Esophagus squamous epithelium (tissue), 5 donors: ENCODE data around the gene NCBP1. TPM values are rescaled to one million over a fixed set of nuclear protein-coding genes. Genes with fewer than 3 reads are reported as not detected.
A peak's percentile ranks its signal among the peaks of the same experiment; 100 is the strongest.

Experiments used
- DNase-seq: peaks from one replicate; lab custom pipeline; 2025; lab: John Stamatoyannopoulos, UW
- H3K27ac ChIP-seq, 4 donors: fragments of 200-600 bp; sonication (generic); one replicate each; pipeline ENCODE4 v1.5.1; 2016 to 2019; ENCODE audit warnings: mild to moderate bottlenecking in 1 of 4
- H3K27me3 ChIP-seq, 4 donors: fragments of 200-600 bp; sonication (generic); 1 replicate in 3 of 4; 2 replicates in 1 of 4; pipeline versions ENCODE4 v1.5.1 to v1.6.0; 2017 to 2021; ENCODE audit warnings: antibody characterized with exemption in 1 of 4
- H3K36me3 ChIP-seq, 3 donors: fragments of 200-600 bp; sonication (generic); one replicate each; pipeline ENCODE4 v1.5.1; 2016 to 2019
- H3K4me1 ChIP-seq, 3 donors: fragments of 200-600 bp; sonication (generic); one replicate each; pipeline ENCODE4 v1.5.1; 2017 to 2019
- H3K4me3 ChIP-seq, 4 donors: fragments of 200-600 bp; sonication (generic); 1 replicate in 3 of 4; 2 replicates in 1 of 4; pipeline ENCODE4 v1.5.1; 2016 to 2019; ENCODE audit warnings: mild to moderate bottlenecking in 2 of 4, moderate library complexity in 1 of 4
- H3K9me3 ChIP-seq, 3 donors: fragments of 200-600 bp; sonication (generic); one replicate each; pipeline ENCODE4 v1.5.1; 2016 to 2019
- POLR2A ChIP-seq, 4 donors: fragments of 450-650 bp; IDR thresholded peaks; one replicate each; pipeline ENCODE4 v1.6.1; 2017; ENCODE audit warnings: antibody characterized with exemption in 4 of 4, mild to moderate bottlenecking in 4 of 4, moderate library complexity in 3 of 4
- WGBS, 2 donors: methylation state at CpG; one replicate each; pipeline ENCODE4 v1.1.5; 2018; 5-methylcytosine and 5-hydroxymethylcytosine counted together
- intact Hi-C: fragments of 100-400 bp; cut with DNase I; formaldehyde crosslinking; loops from one replicate; pipeline ENCODE4 v1.15.0; 2022
- total RNA-seq, 4 donors: library from RNA; depleted of rRNA; stranded (reverse); fragments of >200 nt; gene quantifications; one replicate each; pipeline ENCODE4 v1.1.0, GENCODE V29; 2016
- TF ChIP-seq, protein P1 (sequence below), 6 experiments: fragments of 450-650 bp in 4 of 6; fragments of 200-600 bp in 2 of 6; sonication (generic) in 2 of 6; IDR thresholded peaks; one replicate each; pipeline ENCODE4 v1.5.1; 2016 to 2019; ENCODE audit warnings: antibody characterized with exemption in 6 of 6, mild to moderate bottlenecking in 4 of 6, moderate library complexity in 4 of 6
- donor health status: DM: yes; HTN: yes; CAD: no.

Gene NCBP1
- total RNA-seq, 4 donors from 2014 or later, result 11.4 to 23.0 (median 16.4) TPM

DNA sequence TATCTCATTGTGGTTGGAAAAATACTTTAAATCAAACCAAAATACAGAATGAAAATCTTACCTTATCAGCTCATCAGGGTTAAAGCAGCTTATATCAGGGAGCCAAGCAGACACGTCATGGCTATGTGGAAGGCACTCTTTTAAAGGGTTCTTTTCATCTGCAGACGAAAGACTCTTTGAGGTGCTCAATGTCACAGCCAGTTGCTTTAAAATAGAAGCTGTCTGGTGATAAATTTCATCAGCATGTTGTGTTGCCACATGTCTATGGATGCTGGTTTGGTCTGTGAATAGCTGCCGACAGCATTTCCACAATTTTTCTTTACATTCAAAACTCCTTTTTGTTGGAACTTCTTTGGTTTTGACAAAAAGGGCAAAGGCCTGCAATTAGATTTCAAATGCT, 8.0 kb upstream of the NCBP1 start:
- H3K27me3 ChIP-seq, result no peaks in the 10 kb centered on the region
- no peak for TF ChIP-seq POLR2A (IDR thresholded peaks at IDR 0.05)
- TF ChIP-seq, protein P1, sequence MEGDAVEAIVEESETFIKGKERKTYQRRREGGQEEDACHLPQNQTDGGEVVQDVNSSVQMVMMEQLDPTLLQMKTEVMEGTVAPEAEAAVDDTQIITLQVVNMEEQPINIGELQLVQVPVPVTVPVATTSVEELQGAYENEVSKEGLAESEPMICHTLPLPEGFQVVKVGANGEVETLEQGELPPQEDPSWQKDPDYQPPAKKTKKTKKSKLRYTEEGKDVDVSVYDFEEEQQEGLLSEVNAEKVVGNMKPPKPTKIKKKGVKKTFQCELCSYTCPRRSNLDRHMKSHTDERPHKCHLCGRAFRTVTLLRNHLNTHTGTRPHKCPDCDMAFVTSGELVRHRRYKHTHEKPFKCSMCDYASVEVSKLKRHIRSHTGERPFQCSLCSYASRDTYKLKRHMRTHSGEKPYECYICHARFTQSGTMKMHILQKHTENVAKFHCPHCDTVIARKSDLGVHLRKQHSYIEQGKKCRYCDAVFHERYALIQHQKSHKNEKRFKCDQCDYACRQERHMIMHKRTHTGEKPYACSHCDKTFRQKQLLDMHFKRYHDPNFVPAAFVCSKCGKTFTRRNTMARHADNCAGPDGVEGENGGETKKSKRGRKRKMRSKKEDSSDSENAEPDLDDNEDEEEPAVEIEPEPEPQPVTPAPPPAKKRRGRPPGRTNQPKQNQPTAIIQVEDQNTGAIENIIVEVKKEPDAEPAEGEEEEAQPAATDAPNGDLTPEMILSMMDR (IDR thresholded peaks at IDR 0.05), result no peak
- 57 to 59% methylated on average over 3 of the region's 3 CpGs for WGBS, 2 donors

DNA sequence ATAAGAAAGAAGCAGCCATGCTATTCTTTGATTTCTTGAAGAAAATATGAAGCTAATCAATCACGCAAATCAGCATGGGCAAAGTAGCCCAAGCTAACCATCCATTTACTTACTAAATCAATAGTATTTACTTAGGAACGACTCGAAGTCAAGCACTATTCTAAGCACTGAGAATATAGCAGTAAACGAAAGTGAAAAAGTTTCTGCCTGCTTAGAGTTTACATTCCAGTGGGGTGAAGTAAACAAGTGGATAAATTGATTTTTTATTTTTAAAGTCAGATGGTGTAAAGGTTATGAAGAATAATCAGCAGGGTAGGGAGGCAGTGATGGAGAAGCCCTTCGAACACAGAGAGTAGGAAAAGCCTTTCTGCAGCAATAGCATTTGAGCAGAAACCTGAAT, 6.0 kb upstream of the NCBP1 start:
- Histone ChIP-seq H3K27me3 (no peaks in the 10 kb centered on the region), H3K4me3 (peak overlapping the region in 1 of 4 donors; percentile 37)
- intact Hi-C loops, result no loop called here

More for the DNA sequence above, 8.0 kb upstream of the NCBP1 start:
- no peak for DNase-seq
- peaks cover 0 to 20% (median 0%) of the 10 kb centered on the region in 3 donors for H3K4me1 ChIP-seq
- H3K27ac ChIP-seq, result no peak overlapping the region
- H3K4me3 ChIP-seq, result no peak overlapping the region
- H3K36me3 ChIP-seq, result peaks cover 0 to 47% (median 7%) of the 10 kb centered on the region in 3 donors
- no peaks in the 10 kb centered on the region for H3K9me3 ChIP-seq
- intact Hi-C loops, result no loop called here

DNA sequence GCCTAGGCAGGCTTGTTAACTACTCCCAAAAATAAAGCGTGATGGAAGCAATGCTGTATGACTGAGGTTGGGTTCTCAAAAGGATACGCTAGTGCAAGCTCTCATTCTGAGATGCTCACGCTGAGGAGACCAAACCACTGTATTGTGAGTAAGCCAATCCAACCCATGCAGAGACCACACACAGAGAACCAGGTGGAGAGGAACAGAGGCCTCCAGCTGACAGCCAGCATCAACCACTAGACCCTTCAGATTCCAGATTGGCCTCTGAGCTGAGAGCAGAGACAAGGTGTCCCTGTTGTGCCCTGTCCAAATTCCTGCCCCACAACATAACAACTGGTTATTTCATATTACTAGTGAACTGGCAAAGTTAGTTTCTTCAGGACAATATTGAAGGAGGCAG, 5.0 kb upstream of the NCBP1 start:
- no peak for DNase-seq
- no peak overlapping the region for H3K27ac ChIP-seq
- no peak for TF ChIP-seq POLR2A (IDR thresholded peaks at IDR 0.05)
- TF ChIP-seq, protein P1 (IDR thresholded peaks at IDR 0.05), result no peak
- H3K36me3 ChIP-seq, result peaks cover 0 to 29% (median 0%) of the 10 kb centered on the region in 3 donors
- H3K4me3 ChIP-seq, result no peak overlapping the region
- peaks cover 5 to 30% (median 11%) of the 10 kb centered on the region in 3 donors for H3K4me1 ChIP-seq
- H3K27me3 ChIP-seq, result no peaks in the 10 kb centered on the region
- 91 to 97% methylated on average over 3 of the region's 3 CpGs for WGBS, 2 donors
- intact Hi-C loops, result no loop called here
- H3K9me3 ChIP-seq, result no peaks in the 10 kb centered on the region

More for the DNA sequence above, 6.0 kb upstream of the NCBP1 start:
- Histone ChIP-seq H3K36me3 (peaks cover 0 to 39% (median under 1%) of the 10 kb centered on the region in 3 donors), H3K9me3 (no peaks in the 10 kb centered on the region), H3K4me1 (peaks cover 5 to 30% (median 11%) of the 10 kb centered on the region in 3 donors), H3K27ac (peak overlapping the region in 3 of 4 donors; percentile 32 to 61 (median 37))
- no peak for DNase-seq
- TF ChIP-seq POLR2A (IDR thresholded peaks at IDR 0.05), result no peak
- TF ChIP-seq, protein P1 (IDR thresholded peaks at IDR 0.05), result no peak
- WGBS, 2 donors, result 65 to 66% methylated on average over 5 of the region's 5 CpGs

DNA sequence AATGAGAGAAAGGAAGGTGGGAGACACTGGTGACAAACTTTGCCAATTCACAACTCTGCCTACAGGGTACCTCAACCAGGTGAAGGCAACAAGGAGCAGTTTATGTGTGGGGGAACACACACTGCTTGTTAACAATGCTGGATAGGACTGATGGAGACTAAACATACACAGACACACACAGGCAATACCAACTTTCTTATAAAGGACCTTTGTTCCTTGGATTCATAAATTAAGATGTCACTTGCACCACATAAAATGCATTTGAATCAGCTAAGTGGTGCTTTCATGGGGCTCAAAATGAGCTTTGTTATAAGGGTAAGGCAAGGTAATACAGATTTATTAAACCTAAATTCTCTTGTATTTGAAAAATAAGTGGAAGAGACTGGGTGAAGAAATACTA, 4.5 kb upstream of the NCBP1 start:
- intact Hi-C loops, result no loop called here
- DNase-seq, result no peak
- no peak overlapping the region for H3K4me3 ChIP-seq
- H3K27me3 ChIP-seq, result no peaks in the 10 kb centered on the region
- no peaks in the 10 kb centered on the region for H3K9me3 ChIP-seq
- TF ChIP-seq, protein P1 (IDR thresholded peaks at IDR 0.05), result no peak
- TF ChIP-seq POLR2A (IDR thresholded peaks at IDR 0.05), result no peak
- H3K36me3 ChIP-seq, result peaks cover 0 to 24% (median 0%) of the 10 kb centered on the region in 3 donors
- peaks cover 5 to 30% (median 11%) of the 10 kb centered on the region in 3 donors for H3K4me1 ChIP-seq
- H3K27ac ChIP-seq, result no peak overlapping the region

DNA sequence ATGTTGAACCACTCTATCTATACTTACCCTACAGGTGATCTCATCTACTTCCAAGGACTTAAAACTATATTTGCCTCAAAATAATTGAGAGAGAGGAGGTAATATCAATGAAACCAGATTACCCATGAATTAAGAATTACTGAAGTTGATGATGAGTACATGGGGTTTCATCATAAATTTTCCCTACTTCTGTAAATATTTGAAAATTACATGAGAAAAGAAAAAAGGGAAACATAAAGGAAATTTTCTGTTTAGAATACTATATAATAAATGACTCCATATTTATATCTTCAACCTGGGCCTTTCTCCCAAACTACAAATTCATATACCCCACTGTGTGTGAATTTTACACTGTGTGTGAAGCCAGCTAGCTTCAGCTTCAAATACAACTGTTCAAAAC, 3.0 kb upstream of the NCBP1 start:
- peaks cover 6 to 45% (median 22%) of the 10 kb centered on the region in 3 donors for H3K4me1 ChIP-seq
- intact Hi-C loops, result no loop called here
- H3K36me3 ChIP-seq, result peaks cover 0 to 10% (median 0%) of the 10 kb centered on the region in 3 donors
- TF ChIP-seq POLR2A (IDR thresholded peaks at IDR 0.05), result no peak
- TF ChIP-seq, protein P1 (IDR thresholded peaks at IDR 0.05), result no peak
- H3K4me3 ChIP-seq, result no peak overlapping the region
- H3K9me3 ChIP-seq, result no peaks in the 10 kb centered on the region
- H3K27me3 ChIP-seq, result no peaks in the 10 kb centered on the region
- DNase-seq, result no peak
- H3K27ac ChIP-seq, result no peak overlapping the region
